Activated CD8-positive, alpha-beta memory T cell treated with anti-CD3 and anti-CD28 coated beads for 4 hours (primary cell): ENCODE measurements around the gene RUNX1.
A peak's percentile ranks its signal among the peaks of the same experiment; 100 is the strongest.
"Not testable (repeated sequence)": the region's sequence is repeated elsewhere in the genome, so short reads cannot be mapped to it uniquely, and the experiment has no call there.

Source experiments
- DNase-seq, 2 donors: peaks; one replicate each; pipeline ENCODE4 v3.0.0-alpha.2; 2020; ENCODE audit warnings: low read depth in 2 of 2

Gene RUNX1

GRCh38 chr21:34808569-34809204 is 240.4 kb downstream of the RUNX1 start:
- DNase-seq = no peak

- peak; percentile 47 to 52 for DNase-seq
Measured at GRCh38 chr21:34807881-34808568, 241.1 kb downstream of the RUNX1 start.

- DNase-seq = peak; percentile 51 to 60
Measured at GRCh38 chr21:34807146-34807880, 241.8 kb downstream of the RUNX1 start.

- DNase-seq = no peak
Measured at GRCh38 chr21:34806423-34806822, 242.7 kb downstream of the RUNX1 start.

- DNase-seq = no peak
Measured at GRCh38 chr21:34805157-34805556, 243.9 kb downstream of the RUNX1 start.

- DNase-seq = not testable (repeated sequence)
Measured at GRCh38 chr21:34804584-34804983, 244.5 kb downstream of the RUNX1 start.

- DNase-seq = no peak
Measured at GRCh38 chr21:34803782-34804370, 245.2 kb downstream of the RUNX1 start.

GRCh38 chr21:34802180-34802899 is 246.8 kb downstream of the RUNX1 start:
- DNase-seq = no peak

- DNase-seq = no peak
Measured at GRCh38 chr21:34801519-34802132, 247.5 kb downstream of the RUNX1 start.

GRCh38 chr21:34800797-34801518 is 248.1 kb downstream of the RUNX1 start:
- no peak for DNase-seq

GRCh38 chr21:34799092-34799491 is 250.0 kb downstream of the RUNX1 start:
- DNase-seq = no peak

- no peak for DNase-seq
Measured at GRCh38 chr21:34797921-34798535, 251.1 kb downstream of the RUNX1 start.

GRCh38 chr21:34797201-34797525 is 251.9 kb downstream of the RUNX1 start:
- no peak for DNase-seq

- no peak for DNase-seq
Measured at GRCh38 chr21:34796518-34797200, 252.4 kb downstream of the RUNX1 start.

GRCh38 chr21:34795548-34796180 is 253.4 kb downstream of the RUNX1 start:
- DNase-seq = no peak

GRCh38 chr21:34795175-34795547 is 253.9 kb downstream of the RUNX1 start:
- no peak for DNase-seq

- DNase-seq = no peak
Measured at GRCh38 chr21:34794686-34795085, 254.4 kb downstream of the RUNX1 start.

- DNase-seq = no peak
Measured at GRCh38 chr21:34793471-34793870, 255.6 kb downstream of the RUNX1 start.

- DNase-seq = no peak
Measured at GRCh38 chr21:34792504-34793089, 256.5 kb downstream of the RUNX1 start.
